ENCODE results near the gene ANKK1.

GRCh38 chr11:113372309-113372708, 15.3 kb upstream of the ANKK1 start:
- TF ChIP-seq CTCF (IDR thresholded peaks at IDR 0.05) (no peak), EP300 (IDR thresholded peaks at IDR 0.05) (no peak)

Measured in stomach (tissue), 4 donors.